ENCODE results near the gene EPAS1. TPM values are rescaled to one million over a fixed set of nuclear protein-coding genes. Genes with fewer than 3 reads are reported as not detected.

EPAS1 gene
- total and polyA plus RNA-seq, 2 of the 13 experiments (the other 11 are each of a cell fraction or from before 2014, with no cell fraction given): 47.1 to 182 TPM

GRCh38 chr2:46416739-46417403 is 119.7 kb downstream of the EPAS1 start (continued):
- 0 out of 2 replicates have a peak, but pooled peaks have one; percentile 18 for TF ChIP-seq HOXD1 (CRISPR knock-in tag; IDR thresholded peaks at IDR 0.05)
- peak; percentile 55 for TF ChIP-seq FOXA3 (CRISPR knock-in tag; IDR thresholded peaks at IDR 0.05)
- no peak for TF ChIP-seq MYC (CRISPR knock-in tag; IDR thresholded peaks at IDR 0.05; ENCODE audit: borderline replicate concordance)
- TF ChIP-seq HHEX (CRISPR knock-in tag; IDR thresholded peaks at IDR 0.05): no peak
- no peak for TF ChIP-seq ZNF451 (CRISPR knock-in tag; IDR thresholded peaks at IDR 0.05)
- no peak for TF ChIP-seq PAX8 (CRISPR knock-in tag; IDR thresholded peaks at IDR 0.05; ENCODE audit: borderline replicate concordance)
- TF ChIP-seq DRAP1 (CRISPR knock-in tag; IDR thresholded peaks at IDR 0.05): peak; percentile 42
- TF ChIP-seq PRMT3 (CRISPR knock-in tag; IDR thresholded peaks at IDR 0.05; ENCODE audit: borderline replicate concordance, low read depth): no peak
- no peak for TF ChIP-seq ZNF354B (CRISPR knock-in tag; IDR thresholded peaks at IDR 0.05)
- no peak for TF ChIP-seq GABPA (IDR thresholded peaks at IDR 0.05; ENCODE audit: low read depth, low read length)
- TF ChIP-seq GABPA (CRISPR knock-in tag; IDR thresholded peaks at IDR 0.05; ENCODE audit: low read depth): peak; percentile 41; the same call in 1 of the 2 replicates
- peak; percentile 25; the same call in 1 of the 2 replicates for TF ChIP-seq SPEN (CRISPR knock-in tag; IDR thresholded peaks at IDR 0.05; ENCODE audit: low read depth)
- TF ChIP-seq ZNF629 (CRISPR knock-in tag; conservative IDR thresholded peaks at IDR 0.05): no peak
- TF ChIP-seq MAF1 (CRISPR knock-in tag; IDR thresholded peaks at IDR 0.05; ENCODE audit: borderline replicate concordance): no peak
- no peak for TF ChIP-seq SRF (IDR thresholded peaks at IDR 0.05; ENCODE audit: low read depth, low read length)
- no peak for TF ChIP-seq KLF9 (CRISPR knock-in tag; IDR thresholded peaks at IDR 0.05; ENCODE audit: low read depth)
- TF ChIP-seq ZNF205 (CRISPR knock-in tag; IDR thresholded peaks at IDR 0.05): no peak
- TF ChIP-seq HOXA7 (CRISPR knock-in tag; IDR thresholded peaks at IDR 0.05): no peak
- no peak for TF ChIP-seq TBP (CRISPR knock-in tag; IDR thresholded peaks at IDR 0.05)
- TF ChIP-seq ZBTB43 (CRISPR knock-in tag; conservative IDR thresholded peaks at IDR 0.05): no peak; the same call in 1 of the 2 replicates
- peak; percentile 51; the same call in 1 of the 2 replicates for TF ChIP-seq CREB1 (IDR thresholded peaks at IDR 0.05)
- peak; percentile 65 for TF ChIP-seq CREB1 (CRISPR knock-in tag; IDR thresholded peaks at IDR 0.05)
- peak; percentile 81 for TF ChIP-seq PITX1 (CRISPR knock-in tag; IDR thresholded peaks at IDR 0.05)
- no peak for TF ChIP-seq MEIS1 (CRISPR knock-in tag; IDR thresholded peaks at IDR 0.05; ENCODE audit: borderline replicate concordance)
- no peak for TF ChIP-seq ZNF180 (CRISPR knock-in tag; IDR thresholded peaks at IDR 0.05; ENCODE audit: borderline replicate concordance, low read depth)
- no peak for TF ChIP-seq AKAP8 (CRISPR knock-in tag; IDR thresholded peaks at IDR 0.05)
- TF ChIP-seq ZKSCAN8 (CRISPR knock-in tag; IDR thresholded peaks at IDR 0.05; ENCODE audit: borderline replicate concordance): no peak
- TF ChIP-seq ZBTB7B (CRISPR knock-in tag; IDR thresholded peaks at IDR 0.05): peak; percentile 61
- TF ChIP-seq ZNF704 (CRISPR knock-in tag; IDR thresholded peaks at IDR 0.05; ENCODE audit: borderline replicate concordance): no peak
- TF ChIP-seq KDM2A (CRISPR knock-in tag; IDR thresholded peaks at IDR 0.05; ENCODE audit: borderline replicate concordance, low read depth): no peak
